8988T (cell line): ENCODE data around the gene DNAAF1.
"Not testable (repeated sequence)": the region's sequence is repeated elsewhere in the genome, so short reads cannot be mapped to it uniquely, and the experiment has no call there.

Experiments used
- DNase-seq: peaks from one replicate; pipeline ENCODE4 v3.0.0; 2011

DNAAF1 gene

GRCh38 chr16:84186685-84187437, 41.8 kb downstream of the DNAAF1 start, which contains the start of gene TAF1C:
TSS of gene TAF1C (minus strand) at chr16:84187057. CDS start at chr16:84184988, 2,069 bp downstream.
- DNase-seq, result peak; percentile 100

GRCh38 chr16:84190731-84191388, 45.8 kb downstream of the DNAAF1 start, which contains the start of gene ADAD2:
TSS of gene ADAD2 (plus strand) at chr16:84191157. CDS start at chr16:84191231, 74 bp downstream.
- DNase-seq, result peak; percentile 84

- no peak for DNase-seq
These were observed 46.4 kb downstream of the DNAAF1 start for GRCh38 chr16:84191466-84191865.

- no peak for DNase-seq
These were observed 48.4 kb downstream of the DNAAF1 start for GRCh38 chr16:84193480-84193879.

- DNase-seq, result no peak
These were observed 48.9 kb downstream of the DNAAF1 start for GRCh38 chr16:84194018-84194417.

- no peak for DNase-seq
These were observed 49.5 kb downstream of the DNAAF1 start for GRCh38 chr16:84194470-84195200.

- no peak for DNase-seq
These were observed 50.3 kb downstream of the DNAAF1 start for GRCh38 chr16:84195201-84196093.

- no peak for DNase-seq
These were observed 51.0 kb downstream of the DNAAF1 start for GRCh38 chr16:84196101-84196500.

GRCh38 chr16:84196727-84197394, 51.8 kb downstream of the DNAAF1 start:
- no peak for DNase-seq

GRCh38 chr16:84197466-84198128, 52.5 kb downstream of the DNAAF1 start:
- no peak for DNase-seq

- no peak for DNase-seq
These were observed 53.3 kb downstream of the DNAAF1 start for GRCh38 chr16:84198401-84198800.

- DNase-seq, result no peak
These were observed 54.0 kb downstream of the DNAAF1 start for GRCh38 chr16:84199097-84199496.

- DNase-seq, result no peak
These were observed 54.8 kb downstream of the DNAAF1 start for GRCh38 chr16:84199861-84200260.

GRCh38 chr16:84204551-84204950, 59.4 kb downstream of the DNAAF1 start:
- DNase-seq, result not testable (repeated sequence)

GRCh38 chr16:84205123-84205522, 60.0 kb downstream of the DNAAF1 start:
- not testable (repeated sequence) for DNase-seq

GRCh38 chr16:84205976-84206691, 61.0 kb downstream of the DNAAF1 start:
- no peak for DNase-seq

GRCh38 chr16:84207251-84207650, 62.1 kb downstream of the DNAAF1 start:
- no peak for DNase-seq

GRCh38 chr16:84207879-84208278, 62.8 kb downstream of the DNAAF1 start:
- no peak for DNase-seq

- no peak for DNase-seq
These were observed 64.9 kb downstream of the DNAAF1 start for GRCh38 chr16:84209989-84210388.

- no peak for DNase-seq
These were observed 67.0 kb downstream of the DNAAF1 start for GRCh38 chr16:84212154-84212553.

- DNase-seq, result no peak
These were observed 67.5 kb downstream of the DNAAF1 start for GRCh38 chr16:84212631-84213030.
